NCI-H82 treated with DMSO at 0.1 percent for 48 hours (cell line): ENCODE data around the gene OLA1.
"Not testable (repeated sequence)": the region's sequence is repeated elsewhere in the genome, so short reads cannot be mapped to it uniquely, and the experiment has no call there.

Experiments used
- DNase-seq: peaks from one replicate; lab custom pipeline; 2025; ENCODE audit not compliant: unreplicated experiment; lab: John Stamatoyannopoulos, UW

Gene OLA1

DNA sequence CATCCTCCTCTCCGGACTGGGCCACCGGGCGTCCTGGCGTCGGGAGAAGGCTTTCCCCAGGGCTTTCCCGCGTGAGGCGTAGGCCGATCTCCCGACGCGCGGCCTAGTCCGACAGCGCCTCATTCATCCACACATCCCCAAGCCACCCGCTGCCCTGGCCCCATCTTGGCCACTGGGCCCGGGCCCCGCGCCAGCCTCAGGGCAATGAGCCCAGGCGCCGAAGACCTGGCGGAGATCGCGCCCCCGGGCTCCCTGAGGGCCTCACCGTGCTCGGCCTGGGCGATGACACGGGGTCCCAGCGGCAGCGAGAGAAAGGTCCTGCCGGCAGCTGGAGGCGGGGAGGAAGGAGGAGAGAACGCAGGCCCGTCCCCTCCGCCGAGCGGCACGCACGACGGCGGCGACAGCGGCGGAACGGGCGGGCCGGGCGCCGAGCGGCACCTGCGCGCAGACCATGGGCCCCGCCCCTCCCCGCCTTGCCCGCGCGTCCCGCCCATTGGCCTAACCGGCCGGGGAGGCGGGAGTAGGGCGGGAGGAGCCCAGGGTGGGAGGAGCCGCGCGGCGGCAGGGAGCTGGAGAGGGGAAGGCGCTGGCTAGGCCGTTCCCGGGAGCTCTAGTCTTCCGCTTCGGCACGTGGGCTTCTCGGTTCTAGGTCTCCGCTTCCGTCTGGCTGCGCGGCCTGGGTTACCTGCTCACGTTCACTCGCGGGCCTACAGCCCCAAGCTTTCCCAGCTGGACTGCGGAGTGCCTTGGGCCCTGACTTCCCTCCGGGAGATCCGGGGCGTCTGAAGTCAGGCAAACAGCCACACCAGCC is at the start of gene OLA1:
TSS of gene OLA1 (minus strand) at position 346 of the 811 bp plus-strand sequence. CDS start 1,717 bp downstream, outside the sequence.
- peak; percentile 85 for DNase-seq

DNA sequence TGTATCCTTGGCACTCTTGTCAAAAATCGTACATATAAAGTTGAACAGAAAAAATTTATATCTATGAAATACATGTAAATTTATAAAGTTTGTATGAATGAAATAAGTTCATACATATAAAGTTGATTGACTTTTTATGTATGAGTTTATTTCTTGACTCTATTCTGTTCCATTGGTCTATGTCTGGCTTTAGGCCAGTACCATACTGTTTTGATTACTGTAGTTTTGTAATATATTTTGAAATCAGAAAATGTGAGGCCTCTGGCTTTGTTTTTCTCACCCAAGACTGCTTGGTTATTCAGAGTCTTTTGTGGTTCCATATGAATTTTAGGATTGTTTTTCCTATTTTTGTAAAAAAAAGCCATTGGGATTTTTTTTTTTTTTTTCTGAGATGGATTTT is 44.6 kb upstream of the OLA1 start:
- no peak for DNase-seq

DNA sequence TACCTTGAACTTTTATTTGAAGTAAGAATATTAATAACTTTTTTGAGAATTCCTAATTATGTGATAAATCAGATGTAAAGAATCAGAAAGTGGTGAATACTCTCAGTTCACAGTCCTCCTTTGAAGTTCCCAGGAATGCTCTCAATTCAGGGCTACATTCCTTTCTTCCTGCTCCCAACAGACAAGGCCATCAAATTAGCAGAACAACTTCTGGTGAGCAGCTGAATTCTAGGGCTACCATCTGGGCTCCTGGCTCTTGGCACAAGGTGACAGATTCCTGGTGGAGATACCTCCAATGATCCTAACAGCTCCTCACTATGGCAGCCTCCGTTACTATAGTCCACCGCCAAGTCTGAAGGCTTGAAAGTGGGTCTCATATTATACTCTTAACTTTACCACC is 37.8 kb upstream of the OLA1 start:
- DNase-seq, result no peak

DNA sequence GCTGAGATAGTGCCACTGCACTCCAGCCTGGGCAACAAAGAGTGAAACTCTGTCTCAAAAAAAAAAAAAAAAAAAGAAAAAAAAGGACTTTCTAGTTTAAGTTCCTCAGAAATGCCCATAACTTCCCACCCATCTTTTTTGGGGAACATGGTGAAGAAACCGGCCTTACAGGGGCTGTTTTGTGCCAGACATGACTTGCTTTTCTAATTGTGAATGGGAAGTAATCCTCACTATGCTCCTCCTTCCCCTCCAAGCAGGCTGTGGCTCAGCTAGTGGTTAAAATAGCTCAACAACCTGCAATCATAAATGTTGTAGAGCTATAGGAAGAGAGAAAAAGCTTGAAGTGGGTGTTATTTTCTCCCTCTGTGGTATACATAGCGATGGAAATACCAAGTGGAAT is 34.1 kb upstream of the OLA1 start:
- no peak for DNase-seq

DNA sequence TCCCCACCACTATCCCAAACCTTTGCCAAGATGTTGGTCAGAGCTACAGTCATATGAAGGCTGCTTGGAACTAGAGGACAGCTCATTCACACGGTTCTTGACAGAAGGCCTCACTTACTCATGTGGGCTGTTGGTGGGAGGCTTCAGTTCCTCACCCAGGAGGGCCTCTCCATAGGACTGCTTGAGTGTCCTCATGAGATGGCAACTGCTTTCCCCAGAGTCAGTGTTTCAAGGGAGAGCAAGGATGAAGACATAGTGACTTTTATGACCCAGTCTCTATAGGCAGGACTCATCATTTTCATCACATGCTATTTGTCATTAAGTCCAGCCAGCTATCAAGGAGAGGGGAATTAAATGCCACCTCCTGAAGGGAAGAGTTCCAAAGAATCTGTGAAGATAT is 33.4 kb upstream of the OLA1 start:
- no peak for DNase-seq

DNA sequence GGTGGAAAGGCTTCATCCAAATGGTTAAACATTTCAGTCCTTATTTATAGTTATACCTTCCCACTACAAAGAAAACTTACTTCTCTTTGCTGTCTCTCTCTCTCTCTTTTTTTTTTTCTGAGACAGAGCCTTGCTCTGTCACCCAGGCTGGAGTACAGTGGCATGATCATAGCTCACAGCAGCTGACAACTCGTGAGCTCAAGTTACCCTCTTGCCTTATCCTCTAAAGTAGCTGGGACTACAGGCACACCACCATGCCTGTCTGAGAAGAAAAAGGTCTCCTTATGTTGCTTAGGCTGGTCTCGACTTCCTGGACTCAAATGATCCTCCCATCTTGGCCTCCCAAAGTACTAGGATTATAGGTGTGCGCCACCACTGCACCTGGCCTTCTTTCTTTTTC is 32.3 kb upstream of the OLA1 start:
- no peak for DNase-seq

DNA sequence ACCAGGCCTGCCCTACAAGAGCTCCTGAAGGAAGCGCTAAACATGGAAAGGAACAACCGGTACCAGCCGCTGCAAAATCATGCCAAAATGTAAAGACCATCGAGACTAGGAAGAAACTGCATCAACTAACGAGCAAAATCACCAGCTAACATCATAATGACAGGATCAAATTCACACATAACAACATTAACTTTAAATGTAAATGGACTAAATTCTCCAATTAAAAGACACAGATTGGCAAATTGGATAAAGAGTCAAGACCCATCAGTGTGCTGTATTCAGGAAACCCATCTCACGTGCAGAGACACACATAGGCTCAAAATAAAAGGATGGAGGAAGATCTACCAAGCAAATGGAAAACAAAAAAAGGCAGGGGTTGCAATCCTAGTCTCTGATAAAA is 21.9 kb upstream of the OLA1 start:
- DNase-seq, result not testable (repeated sequence)

DNA sequence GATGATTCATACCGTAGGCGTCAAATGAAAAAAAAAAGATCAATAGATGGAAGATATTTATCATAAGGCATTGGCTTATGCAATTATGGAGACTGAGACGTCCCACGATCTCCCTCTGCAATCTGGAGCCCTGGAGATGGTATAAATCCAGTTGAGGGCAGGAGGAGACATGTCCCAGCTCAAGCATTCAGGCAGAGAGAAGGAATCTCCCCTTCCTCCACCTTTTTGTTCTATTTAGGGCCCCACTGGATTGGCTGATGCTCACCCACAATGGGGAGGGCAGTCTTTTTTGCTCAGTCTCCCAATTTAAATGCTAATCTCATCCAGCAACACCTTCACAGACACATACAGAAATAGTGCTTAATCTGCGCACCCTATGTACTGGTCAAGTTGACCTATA is 18.0 kb upstream of the OLA1 start:
- DNase-seq, result no peak

DNA sequence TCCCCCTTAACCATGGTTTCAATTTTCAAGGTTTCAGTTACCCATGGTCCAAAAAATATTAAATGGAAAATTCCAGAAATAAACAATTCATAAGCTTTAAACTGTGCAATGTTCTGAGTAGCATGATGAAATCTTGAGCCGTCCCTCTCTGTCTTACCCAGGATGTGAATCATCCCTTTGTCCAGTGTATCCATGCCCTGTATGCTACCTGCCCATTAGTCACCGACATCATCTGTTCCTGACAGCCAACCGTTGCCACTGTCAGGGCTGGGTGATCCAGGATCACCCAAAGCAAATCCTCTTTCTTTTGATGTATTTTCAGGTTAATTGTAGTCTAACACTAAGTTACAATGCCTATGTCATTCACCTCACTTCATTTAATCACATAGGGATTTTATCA is 15.7 kb upstream of the OLA1 start:
- DNase-seq, result no peak

DNA sequence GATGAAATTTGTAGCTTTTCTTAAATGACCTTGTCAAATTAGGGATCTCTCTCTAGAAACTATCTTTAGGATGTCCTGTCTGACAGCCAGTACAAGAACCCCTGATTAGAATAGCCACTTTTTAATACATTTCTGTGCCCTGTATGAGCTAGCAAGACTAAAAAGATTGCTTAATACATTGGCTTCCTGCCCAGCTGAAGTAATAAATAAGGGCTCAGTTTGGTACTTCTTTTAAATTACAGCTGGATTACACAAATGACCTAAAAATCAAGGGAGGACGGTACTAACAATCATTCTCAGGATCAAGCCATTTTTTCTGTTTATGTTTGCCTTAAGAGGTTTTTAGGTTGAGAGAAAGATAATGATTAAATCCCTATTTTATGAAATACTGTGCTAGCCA is 11.6 kb upstream of the OLA1 start:
- DNase-seq, result no peak

DNA sequence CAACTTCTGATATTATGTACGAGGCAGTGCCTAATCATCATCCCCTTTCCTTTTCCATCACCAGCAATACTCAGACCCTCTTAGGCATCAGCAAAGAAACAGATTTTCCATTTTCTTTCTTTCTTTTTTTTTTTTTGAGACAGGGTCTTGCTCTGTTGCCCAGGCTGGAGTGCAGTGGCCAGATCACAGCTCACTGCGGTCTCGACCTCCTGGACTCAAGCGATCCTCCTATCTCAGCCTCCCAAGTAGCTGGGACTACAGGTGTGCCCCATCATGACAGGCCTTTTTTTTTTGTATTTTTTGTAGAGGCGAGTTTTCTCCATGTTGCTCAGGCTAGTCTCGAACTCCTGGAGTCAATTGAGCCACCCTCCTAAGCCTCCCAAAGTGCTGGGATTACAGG is 5.9 kb upstream of the OLA1 start:
- no peak for DNase-seq

DNA sequence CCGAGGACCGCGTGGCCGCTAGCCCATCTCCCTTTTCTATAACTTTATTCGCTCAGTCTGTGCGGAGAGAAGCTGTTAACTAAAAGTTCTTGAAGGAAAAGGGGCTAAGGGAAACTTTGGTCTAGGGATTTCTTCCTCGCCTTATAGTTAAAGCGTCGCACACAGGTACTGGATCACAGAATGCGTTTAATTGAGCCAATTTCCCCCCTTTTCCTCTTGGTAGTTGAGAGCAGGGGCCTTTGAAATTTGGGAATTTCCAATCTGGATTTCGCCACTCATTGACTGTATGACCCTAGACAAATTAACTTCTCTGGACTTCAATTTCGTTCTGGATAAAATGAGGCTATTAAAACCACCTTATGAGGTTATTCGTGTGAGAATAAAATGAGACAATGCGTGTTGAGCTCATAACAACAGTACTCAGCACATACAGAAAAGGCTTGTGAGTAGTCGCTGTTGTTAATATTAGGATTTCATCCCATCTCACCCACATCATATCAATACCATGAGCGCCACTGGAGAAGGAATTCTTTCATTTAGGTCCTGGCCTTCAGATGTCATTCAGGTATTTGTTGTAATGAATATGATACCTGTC is 763 bp upstream of the OLA1 start:
- DNase-seq, result peak; percentile 51

DNA sequence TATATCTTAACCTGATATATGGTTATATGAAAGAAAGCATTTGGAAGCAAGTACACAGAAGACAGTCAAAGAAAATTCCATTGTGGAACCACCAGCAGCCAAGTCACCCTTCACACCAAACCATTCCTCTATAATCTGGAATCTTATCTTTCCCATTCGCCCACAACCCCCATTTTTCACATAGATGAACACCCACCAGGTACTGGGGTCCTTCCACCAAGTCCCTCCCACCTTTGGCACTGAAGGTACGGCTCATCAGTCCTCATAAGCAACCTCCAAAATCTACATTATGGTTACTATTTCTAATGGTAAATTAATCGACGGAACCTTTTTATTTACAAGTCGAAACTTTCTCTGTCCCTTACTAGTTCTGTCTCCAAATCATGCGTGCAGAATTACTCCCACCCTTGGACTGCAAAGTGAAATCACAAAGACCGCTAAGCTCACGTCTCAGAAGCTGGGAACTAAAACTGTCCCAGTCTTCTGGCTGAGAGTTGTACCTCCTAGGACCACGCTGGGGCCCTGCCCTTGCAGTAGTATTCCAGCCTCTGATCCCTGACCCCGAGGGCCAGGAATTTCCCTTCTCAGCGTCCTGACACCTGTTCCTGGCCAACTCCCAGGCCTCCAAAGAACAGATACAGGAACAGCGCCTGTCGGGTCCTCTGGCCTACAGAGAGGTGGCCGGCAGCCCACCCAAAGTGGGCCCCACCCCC is 702 bp downstream of the OLA1 start:
- no peak for DNase-seq

DNA sequence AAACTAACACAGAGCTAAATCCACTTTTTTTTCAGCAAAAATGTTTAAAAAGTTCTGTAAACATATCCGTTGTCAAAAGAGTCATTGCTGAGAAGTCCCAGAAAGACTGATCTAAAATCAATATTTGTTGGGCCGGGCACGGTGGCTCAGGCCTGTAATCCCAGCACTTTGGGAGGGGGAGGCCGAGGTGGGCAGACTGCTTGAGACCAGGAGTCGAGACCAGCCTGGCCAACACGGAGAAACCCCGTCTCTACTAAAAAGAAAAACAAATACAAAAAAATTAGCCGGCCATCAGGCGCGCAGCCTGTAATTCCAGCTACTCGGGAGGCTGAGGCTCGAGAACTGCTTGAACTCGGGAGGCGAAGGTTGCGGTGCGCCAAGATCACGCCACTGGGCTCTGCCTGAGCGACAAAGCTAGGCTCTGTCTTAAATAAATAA is 1.4 kb downstream of the OLA1 start:
- DNase-seq, result no peak

DNA sequence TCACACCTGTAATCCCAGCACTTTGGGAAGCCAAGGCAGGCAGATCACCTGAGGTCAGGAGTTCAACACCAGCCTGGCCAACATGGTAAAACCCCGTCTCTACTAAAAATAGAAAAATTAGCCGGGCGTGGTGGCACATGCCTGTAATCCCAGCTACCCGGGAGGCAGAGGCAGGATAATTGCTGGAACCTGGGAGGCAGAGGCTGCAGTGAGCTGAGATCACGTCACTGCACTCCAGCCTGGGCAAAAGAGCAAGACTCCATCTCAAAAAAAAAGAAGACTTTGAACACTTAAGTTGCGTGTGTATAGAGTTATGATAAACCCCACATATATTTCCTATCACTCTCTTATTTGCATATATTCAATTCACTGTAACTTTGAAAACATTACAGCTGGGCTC is 2.7 kb downstream of the OLA1 start:
- DNase-seq, result not testable (repeated sequence)

DNA sequence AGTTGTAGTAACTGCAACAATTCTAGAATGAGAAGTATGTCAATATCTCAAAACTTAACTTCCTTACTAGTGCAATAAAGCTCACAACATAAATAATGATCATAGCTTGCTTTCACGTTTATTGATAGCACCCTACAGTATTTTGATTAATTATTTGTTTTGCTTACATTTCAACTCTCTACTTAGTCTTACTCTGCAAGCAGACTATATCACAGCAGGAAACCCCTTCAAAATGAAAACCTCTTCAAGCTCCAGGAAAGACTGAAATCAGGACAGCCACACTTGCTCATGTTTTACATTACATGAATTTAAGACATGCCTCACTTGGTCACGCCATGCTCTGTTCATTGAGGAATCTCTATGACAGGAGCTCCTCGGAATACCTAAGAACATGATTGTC is 3.3 kb downstream of the OLA1 start:
- no peak for DNase-seq

DNA sequence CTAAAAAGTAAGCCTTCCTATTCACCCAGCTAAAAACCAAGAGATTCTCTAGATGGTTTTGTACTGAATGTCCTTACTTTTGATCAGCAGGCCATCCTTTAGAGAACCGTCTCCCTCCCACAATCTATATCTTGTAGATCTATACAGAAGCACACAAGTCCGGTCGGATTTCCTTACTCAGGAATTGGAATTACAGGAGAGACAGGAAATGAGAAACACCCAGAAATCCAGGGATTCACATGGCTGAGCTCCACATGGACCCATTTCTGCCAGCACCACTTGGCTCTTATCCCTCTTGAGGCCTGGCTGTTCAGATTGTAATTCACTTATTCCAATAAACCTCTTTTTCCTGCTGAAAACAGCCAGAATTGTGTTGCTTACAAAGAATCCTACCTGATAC is 4.5 kb downstream of the OLA1 start:
- DNase-seq, result no peak

DNA sequence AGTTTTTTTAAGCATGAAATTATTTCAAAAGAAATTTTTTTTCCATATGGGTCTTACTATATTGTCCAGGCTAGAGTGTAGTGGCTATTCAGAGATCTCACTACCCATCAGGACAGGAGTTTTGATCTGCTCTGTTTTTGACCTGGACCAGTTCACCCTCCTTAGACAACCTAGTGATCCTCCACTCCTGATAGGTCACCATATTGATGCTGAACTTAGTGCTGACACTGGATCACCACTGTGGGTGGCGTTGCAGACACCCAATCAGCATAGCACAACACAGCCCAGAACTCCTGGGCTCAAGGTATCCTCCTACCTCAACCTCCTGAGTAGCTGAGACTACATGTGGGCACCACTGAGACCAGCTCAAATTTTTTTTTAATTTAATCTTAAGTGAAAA is 8.2 kb downstream of the OLA1 start:
- DNase-seq, result no peak

DNA sequence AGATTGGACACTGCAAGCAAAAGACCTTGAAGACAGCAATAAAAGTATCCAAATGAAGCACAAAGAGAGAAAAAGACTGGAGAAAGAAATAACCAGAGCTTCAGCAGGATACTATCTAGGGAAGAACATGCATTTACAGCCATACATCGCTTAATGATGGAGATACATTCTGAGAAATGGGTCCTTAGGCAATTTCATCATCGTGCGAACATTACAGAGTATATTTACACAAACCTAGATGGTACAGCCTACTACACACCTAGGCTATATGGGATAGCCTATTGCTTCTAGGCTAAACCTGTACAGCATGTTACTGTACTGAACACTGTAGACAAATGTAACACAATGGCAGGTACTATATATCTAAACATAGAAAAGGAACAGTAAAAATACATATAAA is 11.9 kb downstream of the OLA1 start:
- no peak for DNase-seq

DNA sequence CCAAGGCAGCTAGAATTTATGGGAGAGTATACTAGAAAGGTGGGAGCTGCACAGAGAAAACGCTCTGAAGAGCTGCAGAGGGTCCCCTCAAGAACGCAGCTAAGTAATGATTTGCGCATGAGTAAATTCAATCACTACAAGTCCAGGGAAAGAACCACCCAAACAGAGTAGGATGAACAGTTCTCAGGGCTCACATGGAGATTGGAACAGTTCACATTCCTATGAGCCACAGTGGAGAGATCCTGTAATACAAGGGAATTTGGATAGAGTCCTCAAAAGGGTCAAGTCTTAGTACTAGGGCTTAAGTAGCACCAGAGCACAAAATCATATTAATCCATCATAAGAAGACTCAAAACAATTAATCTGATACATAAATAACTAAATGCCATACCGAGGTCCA is 12.7 kb downstream of the OLA1 start:
- DNase-seq, result no peak

DNA sequence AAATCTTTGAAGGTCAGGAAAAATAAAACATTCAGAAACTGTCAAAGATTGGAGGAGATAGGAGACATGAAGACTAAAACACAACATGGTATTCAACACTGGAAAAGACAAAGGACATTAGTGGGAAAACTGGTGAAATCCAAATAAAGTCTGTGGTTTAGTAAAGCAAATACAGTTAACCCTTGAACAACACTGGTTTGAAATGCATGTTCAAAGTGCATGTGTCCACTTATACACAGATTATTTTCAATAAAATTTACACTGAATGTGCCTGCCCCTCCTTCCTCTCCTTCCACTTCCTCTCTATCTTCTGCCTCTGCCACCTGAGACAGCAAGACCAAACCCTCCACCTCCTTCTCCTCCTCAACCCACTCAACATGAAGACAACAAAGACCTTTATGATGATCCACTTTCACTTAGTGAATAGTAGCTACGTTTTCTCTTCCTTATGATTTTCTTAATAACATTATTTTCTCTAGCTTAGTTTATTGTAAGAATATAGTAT is 14.5 kb downstream of the OLA1 start:
- DNase-seq, result no peak

DNA sequence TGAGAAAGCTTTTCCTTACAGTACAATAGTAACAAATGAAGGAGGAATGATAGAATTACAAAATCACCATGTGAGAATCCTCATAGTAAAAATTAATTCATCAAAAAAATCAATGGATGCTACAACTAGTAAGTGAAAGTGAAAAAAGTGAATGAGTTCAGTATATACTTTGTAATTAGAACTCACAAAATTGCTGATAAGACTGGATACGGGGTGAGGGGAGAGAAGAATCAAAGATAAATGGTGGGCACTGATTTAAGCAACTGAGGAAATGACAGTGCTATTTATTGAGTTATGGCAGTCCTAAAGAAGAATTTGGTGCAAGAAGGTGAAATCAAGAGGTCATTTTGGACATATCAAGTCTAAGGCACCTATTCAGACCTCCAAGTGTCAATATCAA is 20.6 kb downstream of the OLA1 start:
- DNase-seq, result no peak
